HL-60 (cell line): ENCODE results near the gene ZDHHC7.

Experiments used
- GABPA ChIP-seq: IDR thresholded peaks from 2 replicates; pipeline ENCODE4 v1.6.1; 2012; ENCODE audit warnings: low read depth
- POLR2AphosphoS5 ChIP-seq: IDR thresholded peaks from 2 replicates; pipeline ENCODE4 v1.6.1; 2012; ENCODE audit warnings: low read depth
- TF ChIP-seq, protein P1 (sequence below): IDR thresholded peaks from one replicate; pipeline ENCODE4 v1.5.1; 2011; ENCODE audit warnings: low read length, control low read depth, inconsistent platforms; ENCODE audit not compliant: insufficient read depth
- TF ChIP-seq, protein P2 (sequence below): IDR thresholded peaks from 2 replicates; pipeline ENCODE4 v1.6.1; 2012; ENCODE audit warnings: low read depth; ENCODE audit not compliant: insufficient replicate concordance

DNA sequence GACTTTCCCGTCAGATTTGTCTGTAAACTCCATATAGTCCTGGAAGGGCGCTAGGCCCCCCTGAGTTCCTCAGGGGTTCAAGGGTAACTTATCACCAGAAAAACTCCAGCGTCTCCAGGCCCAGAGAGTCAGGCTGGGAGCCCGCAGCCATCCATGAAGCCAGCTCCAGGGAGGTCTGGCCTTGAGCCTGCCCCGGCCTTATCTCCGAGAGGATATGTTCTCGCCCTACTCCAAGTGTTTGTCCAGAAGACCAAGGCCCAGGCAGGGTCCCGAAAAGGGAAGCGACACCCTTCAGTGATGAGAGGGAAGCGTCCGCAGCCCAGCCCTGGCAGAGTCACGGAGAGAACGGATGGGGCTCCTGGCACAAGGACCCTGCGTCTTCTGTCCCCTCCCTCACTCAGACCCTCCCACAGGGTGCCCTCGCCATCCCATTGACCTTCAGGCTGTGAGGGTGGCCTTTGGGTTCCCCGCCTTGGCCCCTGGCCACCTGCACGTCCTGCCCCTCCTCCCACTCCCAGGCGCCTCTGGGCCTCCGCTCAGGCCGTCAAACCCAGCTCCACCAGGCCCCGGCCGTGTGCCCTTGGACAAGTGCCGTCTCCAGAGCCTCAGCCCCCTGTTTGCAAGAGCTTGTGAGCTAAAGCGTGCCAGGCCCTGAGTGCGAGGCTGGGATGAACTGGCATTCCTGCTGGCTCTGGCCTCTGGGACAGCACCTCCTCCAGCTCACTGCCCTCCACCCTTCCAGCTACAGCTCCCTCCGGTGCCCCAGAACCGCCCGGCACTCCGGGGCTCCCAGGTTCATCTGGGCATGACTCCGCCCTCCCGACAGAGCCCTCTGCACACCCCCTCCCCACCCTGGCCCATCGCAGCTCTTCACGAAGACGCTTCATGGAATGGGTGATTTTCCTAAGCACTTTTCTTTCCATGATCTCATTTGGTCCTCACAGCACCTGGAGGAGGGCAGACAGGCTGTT, 83.4 kb downstream of the ZDHHC7 start:
- TF ChIP-seq, protein P1, sequence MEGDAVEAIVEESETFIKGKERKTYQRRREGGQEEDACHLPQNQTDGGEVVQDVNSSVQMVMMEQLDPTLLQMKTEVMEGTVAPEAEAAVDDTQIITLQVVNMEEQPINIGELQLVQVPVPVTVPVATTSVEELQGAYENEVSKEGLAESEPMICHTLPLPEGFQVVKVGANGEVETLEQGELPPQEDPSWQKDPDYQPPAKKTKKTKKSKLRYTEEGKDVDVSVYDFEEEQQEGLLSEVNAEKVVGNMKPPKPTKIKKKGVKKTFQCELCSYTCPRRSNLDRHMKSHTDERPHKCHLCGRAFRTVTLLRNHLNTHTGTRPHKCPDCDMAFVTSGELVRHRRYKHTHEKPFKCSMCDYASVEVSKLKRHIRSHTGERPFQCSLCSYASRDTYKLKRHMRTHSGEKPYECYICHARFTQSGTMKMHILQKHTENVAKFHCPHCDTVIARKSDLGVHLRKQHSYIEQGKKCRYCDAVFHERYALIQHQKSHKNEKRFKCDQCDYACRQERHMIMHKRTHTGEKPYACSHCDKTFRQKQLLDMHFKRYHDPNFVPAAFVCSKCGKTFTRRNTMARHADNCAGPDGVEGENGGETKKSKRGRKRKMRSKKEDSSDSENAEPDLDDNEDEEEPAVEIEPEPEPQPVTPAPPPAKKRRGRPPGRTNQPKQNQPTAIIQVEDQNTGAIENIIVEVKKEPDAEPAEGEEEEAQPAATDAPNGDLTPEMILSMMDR, result no peak
- no peak for TF ChIP-seq GABPA
- TF ChIP-seq POLR2AphosphoS5, result no peak
- TF ChIP-seq, protein P2, sequence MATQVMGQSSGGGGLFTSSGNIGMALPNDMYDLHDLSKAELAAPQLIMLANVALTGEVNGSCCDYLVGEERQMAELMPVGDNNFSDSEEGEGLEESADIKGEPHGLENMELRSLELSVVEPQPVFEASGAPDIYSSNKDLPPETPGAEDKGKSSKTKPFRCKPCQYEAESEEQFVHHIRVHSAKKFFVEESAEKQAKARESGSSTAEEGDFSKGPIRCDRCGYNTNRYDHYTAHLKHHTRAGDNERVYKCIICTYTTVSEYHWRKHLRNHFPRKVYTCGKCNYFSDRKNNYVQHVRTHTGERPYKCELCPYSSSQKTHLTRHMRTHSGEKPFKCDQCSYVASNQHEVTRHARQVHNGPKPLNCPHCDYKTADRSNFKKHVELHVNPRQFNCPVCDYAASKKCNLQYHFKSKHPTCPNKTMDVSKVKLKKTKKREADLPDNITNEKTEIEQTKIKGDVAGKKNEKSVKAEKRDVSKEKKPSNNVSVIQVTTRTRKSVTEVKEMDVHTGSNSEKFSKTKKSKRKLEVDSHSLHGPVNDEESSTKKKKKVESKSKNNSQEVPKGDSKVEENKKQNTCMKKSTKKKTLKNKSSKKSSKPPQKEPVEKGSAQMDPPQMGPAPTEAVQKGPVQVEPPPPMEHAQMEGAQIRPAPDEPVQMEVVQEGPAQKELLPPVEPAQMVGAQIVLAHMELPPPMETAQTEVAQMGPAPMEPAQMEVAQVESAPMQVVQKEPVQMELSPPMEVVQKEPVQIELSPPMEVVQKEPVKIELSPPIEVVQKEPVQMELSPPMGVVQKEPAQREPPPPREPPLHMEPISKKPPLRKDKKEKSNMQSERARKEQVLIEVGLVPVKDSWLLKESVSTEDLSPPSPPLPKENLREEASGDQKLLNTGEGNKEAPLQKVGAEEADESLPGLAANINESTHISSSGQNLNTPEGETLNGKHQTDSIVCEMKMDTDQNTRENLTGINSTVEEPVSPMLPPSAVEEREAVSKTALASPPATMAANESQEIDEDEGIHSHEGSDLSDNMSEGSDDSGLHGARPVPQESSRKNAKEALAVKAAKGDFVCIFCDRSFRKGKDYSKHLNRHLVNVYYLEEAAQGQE, result no peak
